Panc1 (cell line): ENCODE results near the gene NR3C1. TPM values are rescaled to one million over a fixed set of nuclear protein-coding genes. Genes with fewer than 3 reads are reported as not detected.

ENCODE experiments used
- ATAC-seq: fragments of 200-7000 bp; cut with Tn5 transposase; 2 replicates; pipeline ENCODE4 v1.9.1; 2020; ENCODE audit warnings: mild to moderate bottlenecking, moderate library complexity
- BruUV-seq: library from RNA; stranded (reverse); fragments of 400-500 nt; replicated peaks from 2 replicates; lab custom pipeline; 2021; lab: Mats Ljungman, UMichigan
- CTCF ChIA-PET: fragments of 300-600 bp; sonication (Branson Sonifier 250); formaldehyde crosslinking; loops from one replicate; lab custom pipeline; 2022; ENCODE audit warnings: antibody characterized with exemption; lab: Charles Lee
- POLR2A ChIA-PET: fragments of 300-600 bp; sonication (Branson Sonifier 250); formaldehyde crosslinking; loops from one replicate; lab custom pipeline; 2022; ENCODE audit warnings: antibody characterized with exemption; lab: Charles Lee
- DNase-seq: peaks from one replicate; pipeline ENCODE4 v3.0.0-alpha.2; 2010; ENCODE audit warnings: low read depth, low spot score
- H3K27ac ChIP-seq: 2 replicates; pipeline ENCODE4 v1.5.1; 2011; ENCODE audit warnings: mild to moderate bottlenecking, low read length, inconsistent platforms
- H3K27me3 ChIP-seq: fragments of 200-500 bp; sonication (Bioruptor generic); 2 replicates; pipeline ENCODE4 v1.6.0; 2014; ENCODE audit warnings: low read length, inconsistent platforms; ENCODE audit not compliant: control insufficient read depth, insufficient read depth
- H3K36me3 ChIP-seq: fragments of 200-500 bp; sonication (Bioruptor generic); 2 replicates; pipeline ENCODE4 v1.5.1; 2014; ENCODE audit warnings: inconsistent platforms, mild to moderate bottlenecking, low read length, moderate library complexity; ENCODE audit not compliant: control insufficient read depth, insufficient read depth
- H3K4me1 ChIP-seq: 2 replicates; pipeline ENCODE4 v1.5.1; 2011; ENCODE audit warnings: inconsistent platforms, mild to moderate bottlenecking, low read length, moderate library complexity; ENCODE audit not compliant: control insufficient read depth, insufficient read depth
- H3K4me3 ChIP-seq, 2 experiments: 2 replicates each; pipeline ENCODE4 v1.5.1; 2011 to 2012; ENCODE audit warnings: low read depth in 2 of 2, low read length in 2 of 2, mild to moderate bottlenecking in 2 of 2, inconsistent platforms in 1 of 2, moderate library complexity in 1 of 2
- H3K9me3 ChIP-seq: fragments of 200-500 bp; sonication (Bioruptor generic); 2 replicates; pipeline ENCODE4 v1.5.1; 2014; ENCODE audit warnings: low read depth, mild to moderate bottlenecking, inconsistent platforms, low read length, moderate library complexity; ENCODE audit not compliant: control insufficient read depth, insufficient read depth
- POLR2AphosphoS5 ChIP-seq: IDR thresholded peaks from 2 replicates; pipeline ENCODE4 v1.6.1; 2012; ENCODE audit warnings: mild to moderate bottlenecking, low read depth, low read length, moderate library complexity
- SIN3A ChIP-seq: IDR thresholded peaks from 2 replicates; pipeline ENCODE4 v1.6.1; 2012; ENCODE audit warnings: low read depth, mild to moderate bottlenecking, low read length, moderate library complexity, borderline replicate concordance; ENCODE audit not compliant: insufficient read depth
- TCF7L2 ChIP-seq: IDR thresholded peaks from 2 replicates; pipeline ENCODE4 v1.6.1; 2011; ENCODE audit warnings: mild to moderate bottlenecking, low read depth, low read length, inconsistent platforms
- in situ Hi-C: cut with HindIII; loops from 2 replicates; pipeline ENCODE4 v1.10.0; 2016; ENCODE audit warnings: low sequenced_read_pairs, low pct_unique_long_range_greater_than_20kb
- intact Hi-C: fragments of 100-400 bp; cut with micrococcal nuclease; formaldehyde crosslinking; loops from one replicate; pipeline ENCODE4 v1.10.0; 2022; ENCODE audit not compliant: unreplicated experiment
- total RNA-seq: library from RNA; stranded (reverse); gene quantifications from one replicate; pipeline ENCODE4 v1.2.1, GENCODE V29; 2021; ENCODE audit not compliant: unreplicated experiment
- TF ChIP-seq, protein P1 (sequence below), 2 experiments: IDR thresholded peaks; 2 replicates each; pipeline ENCODE4 v1.6.1; 2011 to 2012; ENCODE audit warnings: low read depth in 2 of 2, control low read depth in 1 of 2, low read length in 1 of 2, mild to moderate bottlenecking in 1 of 2, moderate library complexity in 1 of 2; ENCODE audit not compliant: insufficient read depth in 1 of 2
- TF ChIP-seq, protein P2 (sequence below): fragments of 450-650 bp; IDR thresholded peaks from 2 replicates; pipeline ENCODE4 v1.5.1; 2017; ENCODE audit warnings: mild to moderate bottlenecking

The NR3C1 gene
- total RNA-seq, 1 experiment from 2014 or later: 52.6 TPM

DNA sequence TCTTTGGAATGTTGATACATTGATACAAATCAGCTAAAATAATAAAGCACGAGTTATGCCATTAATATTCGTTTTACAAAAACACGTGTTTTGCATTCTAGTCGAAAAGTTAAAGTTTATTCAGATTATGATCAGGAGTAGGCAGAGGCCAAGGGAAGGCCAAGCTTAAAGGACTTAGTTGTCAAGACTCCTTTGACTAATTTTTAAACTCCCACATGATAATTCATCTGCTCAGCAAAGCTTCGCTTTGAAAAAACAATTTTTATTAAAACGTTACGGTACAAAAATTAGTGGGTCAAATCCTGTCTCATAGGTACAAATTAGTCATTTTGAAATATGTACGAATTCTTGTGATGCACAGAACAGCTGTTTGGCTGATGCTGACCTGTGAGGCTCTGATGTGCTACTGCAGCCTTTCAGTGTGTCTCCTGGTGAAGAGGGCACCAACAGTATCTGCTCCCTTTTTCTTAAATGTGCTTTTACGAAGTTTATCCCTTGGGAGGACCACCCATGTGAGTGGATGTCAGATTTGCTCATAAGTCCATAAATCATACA lies 23.0 kb upstream of the NR3C1 start:
- no TSS peak for BruUV-seq
- no peaks in the 10 kb centered on the region for H3K9me3 ChIP-seq
- ATAC-seq: no peak
- no peak for DNase-seq
- intact Hi-C loops: no loop called here
- ChIA-PET CTCF (no interaction called here), POLR2A (no interaction called here)
- H3K36me3 ChIP-seq: no peaks in the 10 kb centered on the region
- H3K27ac ChIP-seq: no peak overlapping the region
- TF ChIP-seq, protein P1, sequence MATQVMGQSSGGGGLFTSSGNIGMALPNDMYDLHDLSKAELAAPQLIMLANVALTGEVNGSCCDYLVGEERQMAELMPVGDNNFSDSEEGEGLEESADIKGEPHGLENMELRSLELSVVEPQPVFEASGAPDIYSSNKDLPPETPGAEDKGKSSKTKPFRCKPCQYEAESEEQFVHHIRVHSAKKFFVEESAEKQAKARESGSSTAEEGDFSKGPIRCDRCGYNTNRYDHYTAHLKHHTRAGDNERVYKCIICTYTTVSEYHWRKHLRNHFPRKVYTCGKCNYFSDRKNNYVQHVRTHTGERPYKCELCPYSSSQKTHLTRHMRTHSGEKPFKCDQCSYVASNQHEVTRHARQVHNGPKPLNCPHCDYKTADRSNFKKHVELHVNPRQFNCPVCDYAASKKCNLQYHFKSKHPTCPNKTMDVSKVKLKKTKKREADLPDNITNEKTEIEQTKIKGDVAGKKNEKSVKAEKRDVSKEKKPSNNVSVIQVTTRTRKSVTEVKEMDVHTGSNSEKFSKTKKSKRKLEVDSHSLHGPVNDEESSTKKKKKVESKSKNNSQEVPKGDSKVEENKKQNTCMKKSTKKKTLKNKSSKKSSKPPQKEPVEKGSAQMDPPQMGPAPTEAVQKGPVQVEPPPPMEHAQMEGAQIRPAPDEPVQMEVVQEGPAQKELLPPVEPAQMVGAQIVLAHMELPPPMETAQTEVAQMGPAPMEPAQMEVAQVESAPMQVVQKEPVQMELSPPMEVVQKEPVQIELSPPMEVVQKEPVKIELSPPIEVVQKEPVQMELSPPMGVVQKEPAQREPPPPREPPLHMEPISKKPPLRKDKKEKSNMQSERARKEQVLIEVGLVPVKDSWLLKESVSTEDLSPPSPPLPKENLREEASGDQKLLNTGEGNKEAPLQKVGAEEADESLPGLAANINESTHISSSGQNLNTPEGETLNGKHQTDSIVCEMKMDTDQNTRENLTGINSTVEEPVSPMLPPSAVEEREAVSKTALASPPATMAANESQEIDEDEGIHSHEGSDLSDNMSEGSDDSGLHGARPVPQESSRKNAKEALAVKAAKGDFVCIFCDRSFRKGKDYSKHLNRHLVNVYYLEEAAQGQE (IDR thresholded peaks at IDR 0.05; ENCODE audit: insufficient read depth in 1 of 2, low read depth in 2 of 2, low read length in 1 of 2): no peak
- TF ChIP-seq TCF7L2 (no peak), POLR2AphosphoS5 (no peak), SIN3A (no peak)
- TF ChIP-seq, protein P2, sequence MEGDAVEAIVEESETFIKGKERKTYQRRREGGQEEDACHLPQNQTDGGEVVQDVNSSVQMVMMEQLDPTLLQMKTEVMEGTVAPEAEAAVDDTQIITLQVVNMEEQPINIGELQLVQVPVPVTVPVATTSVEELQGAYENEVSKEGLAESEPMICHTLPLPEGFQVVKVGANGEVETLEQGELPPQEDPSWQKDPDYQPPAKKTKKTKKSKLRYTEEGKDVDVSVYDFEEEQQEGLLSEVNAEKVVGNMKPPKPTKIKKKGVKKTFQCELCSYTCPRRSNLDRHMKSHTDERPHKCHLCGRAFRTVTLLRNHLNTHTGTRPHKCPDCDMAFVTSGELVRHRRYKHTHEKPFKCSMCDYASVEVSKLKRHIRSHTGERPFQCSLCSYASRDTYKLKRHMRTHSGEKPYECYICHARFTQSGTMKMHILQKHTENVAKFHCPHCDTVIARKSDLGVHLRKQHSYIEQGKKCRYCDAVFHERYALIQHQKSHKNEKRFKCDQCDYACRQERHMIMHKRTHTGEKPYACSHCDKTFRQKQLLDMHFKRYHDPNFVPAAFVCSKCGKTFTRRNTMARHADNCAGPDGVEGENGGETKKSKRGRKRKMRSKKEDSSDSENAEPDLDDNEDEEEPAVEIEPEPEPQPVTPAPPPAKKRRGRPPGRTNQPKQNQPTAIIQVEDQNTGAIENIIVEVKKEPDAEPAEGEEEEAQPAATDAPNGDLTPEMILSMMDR: no peak
- H3K4me1 ChIP-seq: no peaks in the 10 kb centered on the region
- no peak overlapping the region for H3K4me3 ChIP-seq
- no peaks in the 10 kb centered on the region for H3K27me3 ChIP-seq
- in situ Hi-C loops: no loop called here

DNA sequence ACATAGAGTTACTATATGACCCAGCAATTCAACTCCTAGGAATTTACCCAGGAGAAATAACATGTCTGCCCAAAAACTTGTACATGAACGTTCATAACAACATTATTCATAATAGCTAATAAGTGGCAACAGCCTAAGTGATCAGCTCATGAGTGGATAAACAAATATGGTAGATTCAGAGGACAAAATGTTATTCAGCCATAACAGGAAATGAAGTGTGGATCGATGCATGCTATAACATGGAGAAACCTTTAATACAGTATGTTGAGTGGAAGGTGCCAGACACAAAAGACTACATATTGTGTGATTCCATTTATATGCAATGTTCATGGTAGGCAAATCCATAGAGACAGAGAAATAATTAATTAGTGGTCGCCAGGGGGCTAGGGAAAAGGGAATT lies 22.3 kb upstream of the NR3C1 start:
- BruUV-seq: no TSS peak

More for the DNA sequence above, 22.3 kb upstream of the NR3C1 start:
- H3K9me3 ChIP-seq: no peaks in the 10 kb centered on the region
- ChIA-PET CTCF (no interaction called here), POLR2A (no interaction called here)
- no peaks in the 10 kb centered on the region for H3K27me3 ChIP-seq
- H3K4me1 ChIP-seq: no peaks in the 10 kb centered on the region
- H3K4me3 ChIP-seq: no peak overlapping the region
- intact Hi-C loops (no loop called here), in situ Hi-C loops (no loop called here)
- no peak for DNase-seq
- H3K27ac ChIP-seq: no peak overlapping the region
- TF ChIP-seq TCF7L2 (no peak), SIN3A (no peak), POLR2AphosphoS5 (no peak)
- TF ChIP-seq, protein P1 (IDR thresholded peaks at IDR 0.05; ENCODE audit: insufficient read depth in 1 of 2, low read depth in 2 of 2, low read length in 1 of 2): no peak
- TF ChIP-seq, protein P2: no peak
- ATAC-seq: no peak
- no peaks in the 10 kb centered on the region for H3K36me3 ChIP-seq
